Fibroblast of peridontal ligament (primary cell): ENCODE results near the gene TRAPPC11.
"Not testable (repeated sequence)": the region's sequence is repeated elsewhere in the genome, so short reads cannot be mapped to it uniquely, and the experiment has no call there.

Source experiments
- DNase-seq: peaks from one replicate; pipeline ENCODE4 v3.0.0-alpha.2; 2010; ENCODE audit errors: extremely low read depth

The TRAPPC11 gene

GRCh38 chr4:183721207-183722081, 62.4 kb downstream of the TRAPPC11 start:
- peak; percentile 38 for DNase-seq

- no peak for DNase-seq
Observed at GRCh38 chr4:183722731-183723560, 63.9 kb downstream of the TRAPPC11 start.

- DNase-seq, result no peak
Observed at GRCh38 chr4:183723561-183724228, 64.6 kb downstream of the TRAPPC11 start.

GRCh38 chr4:183725585-183725984, 66.5 kb downstream of the TRAPPC11 start:
- not testable (repeated sequence) for DNase-seq

- DNase-seq, result no peak
Observed at GRCh38 chr4:183727482-183727881, 68.4 kb downstream of the TRAPPC11 start.

GRCh38 chr4:183728223-183729068, 69.4 kb downstream of the TRAPPC11 start:
- DNase-seq, result no peak

- DNase-seq, result no peak
Observed at GRCh38 chr4:183729069-183729406, 69.9 kb downstream of the TRAPPC11 start.

- DNase-seq, result no peak
Observed at GRCh38 chr4:183729430-183730328, 70.6 kb downstream of the TRAPPC11 start.

GRCh38 chr4:183732296-183732695, 73.2 kb downstream of the TRAPPC11 start:
- no peak for DNase-seq

- DNase-seq, result no peak
Observed at GRCh38 chr4:183733181-183733580, 74.1 kb downstream of the TRAPPC11 start.

- DNase-seq, result no peak
Observed at GRCh38 chr4:183738081-183738673, 79.1 kb downstream of the TRAPPC11 start.

- DNase-seq, result no peak
Observed at GRCh38 chr4:183738961-183739360, 79.9 kb downstream of the TRAPPC11 start.

GRCh38 chr4:183746305-183747229, 87.5 kb downstream of the TRAPPC11 start:
- peak; percentile 36 for DNase-seq

- no peak for DNase-seq
Observed at GRCh38 chr4:183747380-183747779, 88.3 kb downstream of the TRAPPC11 start.

GRCh38 chr4:183747931-183748670, 89.0 kb downstream of the TRAPPC11 start:
- peak; percentile 9 for DNase-seq

- DNase-seq, result no peak
Observed at GRCh38 chr4:183751106-183751505, 92.0 kb downstream of the TRAPPC11 start.

GRCh38 chr4:183755596-183755995, 96.5 kb downstream of the TRAPPC11 start:
- DNase-seq, result no peak

GRCh38 chr4:183757060-183757459, 98.0 kb downstream of the TRAPPC11 start:
- no peak for DNase-seq
